Mesenteric fat pad (tissue), 1 donor: ENCODE measurements around the gene PRRG1. TPM values are rescaled to one million over a fixed set of nuclear protein-coding genes. Genes with fewer than 3 reads are reported as not detected.
"Not testable (repeated sequence)": the region's sequence is repeated elsewhere in the genome, so short reads cannot be mapped to it uniquely, and the experiment has no call there.

Experiments used
- DNase-seq: peaks from one replicate; pipeline ENCODE4 v3.0.0-alpha.2; 2020; ENCODE audit warnings: low spot score
- long read RNA-seq: library from polyadenylated mRNA; unstranded; transcript quantifications from one replicate; pipeline ENCODE4 v2.0.0, GENCODE V29; 2020
- total RNA-seq: library from RNA; stranded (reverse); fragmentation: NEBNext Ultra II Directional; extraction: Animal tissue kit (Norgen Biotek cat#: 25700); gene quantifications from one replicate; pipeline ENCODE4 v1.2.1, GENCODE V29; 2021
- donor health status: DM: yes; HTN: yes; CAD: no.

The PRRG1 gene
- 32.4 TPM for total RNA-seq
- long read RNA-seq, full-length matches to known transcripts: 5 of 5 reads
- long read RNA-seq, partial matches to known transcripts: 0 of 5 reads
- long read RNA-seq, other reads (novel, unspliced or antisense): 0 of 5 reads

DNA sequence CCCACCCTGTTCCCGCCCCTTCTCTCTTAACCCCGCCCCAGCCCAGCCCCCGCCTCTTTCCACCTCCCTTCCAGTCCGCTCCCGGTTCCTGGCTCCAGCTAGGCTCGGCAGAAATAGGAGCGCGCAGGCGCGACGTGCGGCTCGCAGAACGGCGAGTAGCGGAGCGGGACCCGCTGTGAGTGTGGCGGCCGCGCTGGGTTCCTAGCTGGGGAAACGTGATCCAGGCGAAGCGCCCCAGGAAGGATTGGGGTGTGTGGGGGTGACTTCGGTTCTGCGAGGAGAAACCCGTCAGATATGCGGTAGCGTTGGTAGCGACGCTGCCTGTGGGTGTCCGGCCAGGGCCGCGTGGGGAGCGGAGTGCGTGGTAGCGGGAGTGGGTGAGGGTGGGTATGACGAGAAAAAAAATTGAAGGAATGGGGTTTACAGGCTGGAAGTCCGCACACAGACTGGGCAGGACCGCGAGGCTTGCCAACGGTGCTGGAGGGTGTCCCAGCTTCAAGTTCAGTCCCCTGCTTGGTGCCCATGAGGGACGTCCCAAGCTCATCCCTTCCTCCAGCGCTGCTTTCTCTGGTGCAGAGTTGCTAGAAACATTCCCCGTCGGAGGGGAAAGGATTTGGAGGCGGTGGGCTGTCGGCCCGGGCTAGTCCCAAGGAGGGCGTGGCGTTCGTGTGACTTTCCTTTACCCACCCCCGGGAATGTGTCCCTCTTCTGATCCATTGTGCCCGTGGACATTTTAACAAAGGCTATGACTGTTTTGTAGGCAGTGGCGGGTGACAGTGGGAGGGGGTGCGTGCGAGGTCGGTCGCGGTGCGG, at the start of gene PRRG1:
Gene PRRG1 (plus strand): TSS at position 144 of the 813 bp plus-strand sequence. CDS start 56,886 bp downstream, outside the sequence.
- peak; percentile 92 for DNase-seq

DNA sequence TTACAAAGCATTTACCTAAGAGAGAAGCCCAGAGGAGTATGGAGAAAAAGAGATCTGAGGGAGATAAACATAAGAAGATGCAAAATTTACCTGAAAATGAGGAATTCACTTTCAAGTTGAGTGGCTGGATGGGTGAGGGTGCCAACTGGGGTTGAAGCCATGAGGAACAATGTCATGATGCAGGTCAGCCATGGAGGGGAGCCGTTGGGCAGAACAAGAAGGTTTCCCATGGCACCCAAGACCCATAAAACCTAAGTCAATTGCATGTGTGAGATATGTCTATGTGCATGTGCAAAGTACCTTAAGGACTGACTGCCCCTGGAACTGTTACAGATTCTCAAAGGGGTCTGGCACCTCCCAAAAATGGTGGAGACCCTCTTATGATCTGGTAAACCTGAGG, 46.6 kb upstream of the PRRG1 start:
- no peak for DNase-seq

DNA sequence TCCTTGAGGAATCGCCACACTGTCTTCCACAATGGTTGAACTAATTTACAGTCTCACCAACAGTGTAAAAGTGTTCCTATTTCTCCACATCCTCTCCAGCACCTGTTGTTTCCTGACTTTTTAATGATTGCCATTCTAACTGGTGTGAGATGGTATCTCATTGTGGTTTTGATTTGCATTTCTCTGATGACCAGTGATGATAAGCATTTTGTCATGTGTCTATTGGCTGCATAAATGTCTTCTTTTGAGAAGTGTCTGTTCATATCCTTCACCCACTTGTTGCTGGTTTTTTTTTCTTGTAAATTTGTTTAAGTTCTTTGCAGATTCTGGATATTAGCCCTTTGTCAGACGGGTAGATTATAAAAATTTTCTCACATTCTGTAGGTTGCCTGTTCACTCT, 43.9 kb upstream of the PRRG1 start:
- DNase-seq: not testable (repeated sequence)

DNA sequence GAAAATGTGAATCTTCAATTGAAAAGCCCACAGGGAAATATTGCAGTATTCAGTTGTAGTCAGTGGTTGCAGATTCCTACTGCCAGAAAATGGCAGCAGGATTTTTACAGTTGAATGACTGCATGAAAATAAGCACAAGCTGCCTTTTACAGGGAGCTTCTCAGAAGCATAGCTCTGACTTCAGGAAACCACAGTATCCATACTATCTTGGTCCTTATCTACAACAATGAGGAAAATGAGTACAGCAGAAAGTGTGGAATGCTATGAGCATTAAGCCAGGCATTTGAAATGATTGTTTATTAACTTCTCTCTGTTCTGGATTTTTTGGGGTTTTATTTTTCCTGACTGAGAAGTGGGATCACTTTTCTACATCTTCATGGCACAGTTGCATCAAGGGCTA, 34.6 kb upstream of the PRRG1 start:
- no peak for DNase-seq

DNA sequence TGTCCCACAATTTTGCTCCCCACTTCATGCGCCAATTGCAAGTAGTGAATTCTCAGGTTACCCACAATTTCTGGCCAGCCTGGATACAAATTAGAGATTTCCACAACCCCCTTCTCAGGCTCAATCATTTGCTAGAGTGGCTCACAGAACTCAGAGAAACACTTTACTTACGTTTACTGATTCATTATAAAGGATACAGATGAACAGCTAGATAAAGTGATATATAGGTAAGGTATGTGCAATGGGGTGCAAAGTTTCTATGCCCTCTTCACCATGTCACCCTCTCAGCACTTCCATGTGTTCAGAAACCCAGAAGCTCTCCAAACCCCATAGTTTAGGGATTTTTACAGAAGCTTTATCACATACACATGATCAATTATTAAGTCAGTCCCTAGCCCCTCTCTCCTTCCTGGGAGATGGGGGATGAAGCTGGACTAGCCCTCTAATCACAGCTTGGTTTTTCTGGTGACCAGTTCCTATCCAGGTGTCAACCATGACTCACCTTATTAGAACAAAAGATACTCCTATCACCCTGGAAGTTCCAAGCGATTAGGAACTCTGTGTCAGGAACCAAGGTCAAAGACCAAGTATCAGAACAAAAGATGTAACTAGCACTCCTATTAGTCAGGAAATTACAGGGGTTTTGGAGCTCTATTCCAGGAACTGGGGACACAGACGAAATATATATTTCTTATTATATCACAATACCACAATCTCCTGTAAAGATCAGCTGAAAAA, 33.5 kb upstream of the PRRG1 start:
- no peak for DNase-seq

DNA sequence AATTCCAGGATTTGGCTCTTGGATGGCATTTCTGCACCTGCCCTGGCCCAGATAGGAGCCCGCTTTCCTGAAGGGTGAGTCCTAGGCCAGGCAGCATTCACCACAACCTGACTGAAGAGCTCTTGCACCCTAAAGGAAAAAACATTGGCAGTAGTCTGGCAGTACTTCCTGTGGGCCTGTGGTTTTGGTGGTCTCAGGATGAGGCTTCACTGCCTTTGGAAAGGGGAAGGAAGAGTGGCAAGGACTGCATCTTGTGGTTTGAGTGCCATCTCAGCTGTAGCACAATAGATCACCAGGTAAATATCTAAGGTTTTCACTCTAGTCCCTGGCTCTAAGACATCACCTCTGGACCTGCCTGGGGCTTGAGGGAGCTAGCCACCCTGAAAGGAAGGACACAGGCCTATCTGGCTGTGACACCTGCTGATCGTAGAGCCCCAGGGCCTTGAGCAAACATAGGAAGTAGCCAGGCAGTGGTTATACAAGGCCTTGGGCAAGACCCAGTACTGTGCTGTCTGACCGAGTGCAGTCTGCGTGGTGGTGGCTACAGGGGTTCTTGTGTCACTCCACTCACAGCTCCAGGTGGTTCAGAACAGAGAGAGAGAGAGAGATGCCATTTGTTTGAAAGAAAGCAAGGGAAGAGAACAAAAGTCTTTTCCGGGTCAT, 28.5 kb upstream of the PRRG1 start:
- DNase-seq: no peak

DNA sequence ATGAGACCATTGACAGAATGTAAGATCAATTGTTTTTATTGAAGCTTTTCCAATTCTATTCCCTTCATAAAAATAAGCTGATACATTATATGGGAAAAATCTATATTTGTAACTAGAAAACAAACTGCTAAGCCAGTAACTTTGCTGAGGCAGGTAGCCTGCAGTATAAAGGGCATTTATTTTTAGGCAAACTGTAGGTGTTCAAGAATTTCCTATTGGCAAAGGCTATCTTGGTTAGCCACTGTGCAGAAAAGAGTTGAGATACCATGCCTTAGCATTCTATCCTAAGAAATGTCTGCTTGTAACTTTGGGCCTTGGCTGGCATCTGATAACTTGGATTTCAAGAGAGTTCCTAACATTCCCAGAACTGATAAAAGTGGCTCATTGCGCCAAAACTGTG, 18.5 kb upstream of the PRRG1 start:
- DNase-seq: no peak

DNA sequence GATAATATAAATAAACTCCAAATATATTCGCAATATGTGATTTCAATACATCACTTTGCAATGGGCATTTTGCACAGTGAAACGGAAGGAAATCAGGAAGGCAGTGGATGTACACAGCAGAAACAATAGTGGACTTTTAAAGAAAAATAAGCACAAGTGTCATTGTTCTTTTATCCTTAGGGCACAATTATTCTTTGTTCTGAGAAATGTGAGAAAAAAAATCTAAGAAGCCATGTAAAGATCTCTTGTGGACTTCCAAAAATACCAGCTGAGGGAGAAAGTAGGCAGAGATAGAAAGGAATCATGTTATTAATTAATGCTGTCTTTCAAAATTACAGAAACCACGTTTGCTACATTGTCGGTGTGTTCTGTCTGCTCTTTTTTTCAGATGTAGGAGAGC, 17.6 kb upstream of the PRRG1 start:
- DNase-seq: no peak

DNA sequence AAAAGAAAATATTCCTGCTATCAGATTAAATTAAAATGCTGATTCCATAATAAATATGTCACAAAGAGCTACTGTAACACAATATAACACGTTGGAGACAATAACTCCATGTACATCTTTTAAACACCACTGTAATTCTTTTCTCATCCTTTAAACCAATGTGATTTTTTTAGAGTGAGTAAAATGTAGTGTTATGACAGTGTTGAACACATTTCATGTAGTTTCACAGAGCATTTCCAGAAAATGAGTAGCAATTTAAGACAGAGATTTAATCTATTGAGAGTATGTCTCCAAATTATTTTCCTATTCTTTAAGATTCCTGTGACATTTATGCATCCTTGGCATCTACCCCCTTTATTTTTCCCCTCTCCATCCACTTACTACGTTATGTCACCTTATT, 17.1 kb upstream of the PRRG1 start:
- no peak for DNase-seq

DNA sequence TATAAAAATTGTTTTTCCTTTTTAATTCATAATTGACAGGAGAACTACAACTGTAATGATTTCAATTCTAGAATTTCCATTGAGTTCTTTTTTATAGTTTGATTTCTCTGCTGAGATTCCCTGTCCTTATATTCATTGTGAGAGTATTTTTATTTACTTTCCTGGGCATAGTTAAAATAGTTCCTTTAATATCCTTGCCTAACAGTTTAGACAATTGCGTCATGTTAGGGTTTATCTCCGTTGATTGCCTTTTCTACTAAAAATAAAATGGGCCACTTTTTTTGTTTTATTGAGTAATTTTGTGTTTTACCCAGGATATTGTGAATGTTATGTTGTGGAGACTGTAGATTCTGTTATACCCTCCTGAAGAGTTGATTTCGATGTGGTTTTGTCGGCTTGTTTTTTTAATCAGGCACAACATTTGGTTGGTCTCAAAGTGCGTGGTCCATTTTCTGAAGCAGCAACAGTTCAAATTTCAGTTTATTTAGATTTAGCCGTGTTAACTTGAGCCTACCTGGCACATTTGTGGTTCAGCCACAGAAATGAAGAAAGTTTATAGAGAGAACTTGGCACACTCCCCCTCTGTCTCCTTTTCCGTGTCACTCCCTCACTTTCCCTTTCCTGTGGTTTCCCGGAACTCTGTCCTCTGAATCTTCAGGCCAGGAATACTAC, 16.0 kb upstream of the PRRG1 start:
- DNase-seq: no peak

DNA sequence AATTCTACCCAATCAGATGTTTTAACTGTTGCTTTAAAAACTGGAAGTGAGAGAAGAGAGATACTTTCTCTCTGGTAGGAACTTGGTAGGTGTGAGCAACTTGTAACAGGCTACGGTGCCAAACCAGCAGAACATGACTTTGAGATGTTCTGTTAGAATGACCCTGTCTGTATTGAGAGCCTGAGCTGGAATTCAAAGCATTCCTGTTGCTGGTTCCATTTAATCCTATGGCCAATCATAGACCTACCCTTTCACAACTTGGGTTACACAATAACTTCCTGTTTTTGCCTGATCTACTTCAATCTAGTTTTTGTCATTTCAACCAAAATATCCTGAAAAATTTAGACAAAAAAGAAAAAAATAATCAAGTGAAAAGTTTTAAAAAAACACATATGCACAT, 1.7 kb upstream of the PRRG1 start:
- DNase-seq: no peak

DNA sequence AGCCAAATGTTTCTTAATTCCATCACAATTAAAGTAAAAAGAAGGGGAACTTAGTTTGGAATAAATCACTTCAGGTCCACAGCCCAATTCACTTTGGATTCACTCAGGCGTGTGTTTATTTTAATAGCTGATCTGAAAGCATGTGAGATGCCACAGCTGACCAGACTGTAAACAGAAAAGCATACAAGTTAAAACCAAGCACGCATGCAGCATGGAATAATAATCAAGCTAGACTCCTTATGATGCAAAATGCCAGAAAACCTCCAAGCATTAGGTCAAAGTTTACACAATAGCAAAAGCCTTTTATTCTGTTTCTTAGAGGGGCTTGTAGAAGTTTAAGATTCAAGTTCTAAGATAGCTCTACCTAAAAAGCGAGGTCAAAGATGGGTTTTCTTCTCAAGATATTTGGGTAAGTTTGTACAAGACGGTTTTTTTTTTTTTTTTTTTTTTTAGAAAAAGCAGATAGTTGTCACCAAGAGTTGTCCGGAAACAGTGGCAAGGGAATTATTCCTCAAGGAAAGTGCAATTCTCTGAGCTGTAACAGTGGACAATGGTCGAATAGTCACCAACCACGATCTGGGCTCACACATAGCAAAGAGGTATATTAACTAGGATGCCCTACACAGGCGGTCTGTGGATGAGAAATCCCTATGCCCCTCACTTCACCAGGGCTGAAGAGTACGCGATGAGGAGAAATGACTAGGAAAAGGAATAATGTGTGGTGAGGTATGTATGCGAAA, 763 bp upstream of the PRRG1 start:
- DNase-seq: no peak

DNA sequence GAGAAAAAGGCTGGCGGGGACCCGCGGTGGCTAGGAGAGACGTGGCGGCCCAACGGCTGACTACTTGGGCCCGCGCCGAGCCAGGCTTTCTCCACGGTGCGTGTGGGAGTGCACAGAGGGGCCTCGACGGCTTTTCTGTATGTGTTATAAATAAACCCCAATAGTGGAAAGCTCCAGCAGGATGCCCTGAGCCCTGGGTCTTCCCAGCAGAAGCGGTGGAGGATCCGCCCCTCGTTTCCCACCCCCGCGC, 268 bp upstream of the PRRG1 start:
- DNase-seq: no peak

DNA sequence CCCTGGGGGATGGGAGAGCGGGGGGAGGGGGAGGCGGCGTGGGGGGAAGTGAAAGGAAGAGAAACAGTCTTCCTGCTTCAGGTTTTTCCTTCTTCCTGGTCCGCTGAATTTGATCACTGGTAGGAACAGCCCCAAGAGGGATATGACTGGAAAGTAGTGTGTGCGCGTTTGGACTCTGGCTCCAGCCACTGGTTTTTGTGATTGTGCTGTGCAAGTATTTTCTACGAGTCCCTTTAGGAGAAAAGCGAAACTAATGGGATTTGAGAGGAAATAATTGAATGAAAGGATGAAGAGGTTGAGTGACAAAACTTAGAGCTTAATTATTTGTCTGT, 836 bp downstream of the PRRG1 start:
- DNase-seq: no peak

DNA sequence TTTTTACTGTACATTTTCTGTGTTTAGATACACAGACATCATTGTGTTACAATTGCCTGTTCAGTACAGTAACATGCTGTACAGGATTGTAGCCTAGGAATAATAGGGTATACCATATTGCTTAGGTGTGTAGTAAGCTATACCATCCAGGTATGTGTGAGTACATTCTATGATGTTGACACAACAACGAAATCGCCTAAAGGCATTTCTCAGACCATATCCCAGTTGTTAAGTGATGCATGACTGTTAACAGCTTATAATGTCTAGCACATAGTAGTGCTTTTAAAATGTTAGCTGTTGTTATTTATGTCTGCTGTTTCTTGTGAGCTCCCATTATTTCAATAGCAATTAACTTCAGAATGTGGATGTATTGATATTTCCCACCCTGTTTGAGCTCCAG, 4.5 kb downstream of the PRRG1 start:
- DNase-seq: no peak

DNA sequence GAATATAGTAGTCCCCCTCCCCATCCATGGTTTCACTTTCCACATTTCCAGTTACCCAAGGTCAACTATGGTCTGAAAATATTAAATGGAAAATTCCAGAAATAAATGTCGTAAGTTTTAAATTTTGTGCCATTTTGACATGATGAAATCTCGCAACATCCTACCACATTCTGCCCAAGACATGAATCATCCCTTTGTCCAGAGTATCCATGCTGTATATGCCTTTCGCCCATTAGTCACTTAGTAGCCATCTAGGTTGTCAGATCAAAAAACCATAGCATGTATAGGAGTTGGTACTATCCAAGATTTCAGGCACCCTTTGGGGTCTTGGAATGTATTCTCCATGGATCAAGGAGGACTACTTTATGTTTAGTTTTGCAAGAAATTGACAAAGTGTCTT, 8.3 kb downstream of the PRRG1 start:
- no peak for DNase-seq

DNA sequence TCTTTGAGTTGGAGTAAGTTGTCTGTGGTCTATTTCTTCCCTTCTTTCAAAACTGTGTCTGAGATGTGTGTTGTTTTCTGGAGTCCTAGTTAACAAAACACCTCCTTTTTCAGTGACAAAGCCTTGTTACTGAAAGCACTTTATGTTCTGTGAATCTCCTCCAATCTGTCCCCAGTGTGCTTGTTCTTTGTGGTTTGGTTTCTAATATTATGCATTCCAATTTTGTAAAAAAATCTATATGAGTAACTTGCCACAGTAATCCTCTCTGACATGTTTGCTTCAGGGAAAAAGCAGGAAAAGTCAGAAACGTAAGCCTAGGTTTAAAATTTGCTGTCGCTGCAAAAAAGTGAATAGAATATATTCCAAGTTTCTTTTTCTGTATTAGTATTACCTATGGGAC, 12.4 kb downstream of the PRRG1 start:
- no peak for DNase-seq

DNA sequence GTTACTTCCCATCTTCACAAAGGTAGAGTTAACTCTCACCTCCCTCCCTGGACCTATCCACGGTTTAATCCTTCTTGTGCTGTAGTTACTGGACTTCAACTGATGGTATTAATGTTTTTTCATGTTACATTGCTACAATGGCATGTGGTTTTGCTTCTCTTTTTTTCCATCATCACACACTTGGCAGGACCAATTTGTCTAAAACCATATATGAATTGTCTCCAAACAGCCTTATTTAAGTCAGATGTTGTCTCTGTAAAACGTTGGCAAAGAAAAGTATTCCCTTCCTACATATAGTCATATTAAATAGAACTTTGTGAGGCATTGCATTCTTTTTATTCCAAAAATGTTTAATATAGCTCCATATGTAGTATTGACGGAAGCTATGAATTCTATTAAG, 15.5 kb downstream of the PRRG1 start:
- DNase-seq: no peak

DNA sequence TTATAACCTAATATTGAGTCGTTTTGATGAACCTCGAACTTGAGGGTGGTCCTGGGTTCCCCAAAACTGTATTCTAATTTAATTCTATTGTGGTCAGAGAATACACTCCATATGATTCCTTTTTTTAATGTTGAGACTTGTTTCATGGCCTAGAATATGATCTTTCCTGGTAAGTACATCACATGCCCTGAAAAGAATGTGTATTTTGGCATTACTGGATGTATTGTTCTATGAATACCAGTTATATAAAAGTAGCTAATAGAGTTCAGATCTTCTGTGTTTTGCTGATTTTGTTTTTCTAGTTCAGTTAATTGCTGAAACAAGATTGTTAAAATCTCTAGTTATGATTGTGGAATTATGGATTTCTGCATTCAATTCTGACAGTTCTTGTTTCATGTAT, 18.8 kb downstream of the PRRG1 start:
- DNase-seq: no peak

DNA sequence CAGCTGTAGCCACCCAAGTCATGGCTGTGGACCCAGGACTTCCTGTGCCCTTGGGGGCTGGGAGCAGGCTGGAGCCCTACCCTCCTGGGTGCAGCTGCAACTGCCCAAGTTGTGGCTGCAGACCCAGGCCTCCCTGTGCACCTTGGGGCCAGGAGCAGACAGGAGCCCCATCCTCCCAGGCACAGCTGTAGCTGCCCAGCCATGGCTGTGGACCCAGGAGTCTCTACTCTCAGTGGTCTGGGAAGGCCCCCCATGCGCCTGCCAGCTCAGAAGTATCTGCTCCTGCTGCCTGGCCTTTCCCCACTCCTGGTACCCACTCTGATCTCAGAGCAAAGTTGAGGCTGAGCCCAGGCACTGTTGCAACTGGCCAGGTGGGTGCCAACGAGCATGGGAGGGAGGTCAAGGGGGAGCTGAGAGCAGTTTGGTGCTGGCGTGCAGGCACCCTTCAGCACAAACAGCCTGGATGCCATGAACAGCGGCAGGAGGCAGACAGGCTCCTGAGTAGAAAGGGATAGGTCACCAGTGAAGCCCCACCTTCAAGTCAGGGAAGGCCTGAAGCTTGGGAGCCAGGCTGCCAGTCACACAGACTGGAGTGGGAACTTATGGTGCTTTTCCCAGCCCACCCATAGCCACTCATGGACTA, 21.5 kb downstream of the PRRG1 start:
- no peak for DNase-seq

DNA sequence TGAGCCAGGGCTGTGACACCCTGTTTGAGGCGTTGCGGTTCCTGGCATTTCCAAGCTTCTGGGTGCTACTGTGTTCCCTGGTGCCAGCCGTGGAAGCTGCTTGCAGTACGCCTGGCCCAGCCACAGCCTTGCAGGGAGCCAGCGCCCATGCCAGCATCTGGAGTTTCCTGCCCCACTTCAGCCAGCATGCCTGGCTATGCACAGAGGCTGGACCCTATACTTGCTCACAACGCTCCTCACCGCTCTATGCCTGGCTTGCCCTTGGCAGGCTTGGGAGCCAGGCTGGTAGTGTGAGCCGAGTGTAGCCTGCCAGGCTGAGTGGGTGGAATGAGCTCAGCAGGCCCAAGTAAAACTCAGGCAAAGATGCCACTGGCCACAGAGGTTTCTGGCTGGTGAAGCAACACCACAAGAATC, 22.4 kb downstream of the PRRG1 start:
- no peak for DNase-seq
